NCI-H774 (cell line): ENCODE results near the gene ANKS1B.
A peak's percentile ranks its signal among the peaks of the same experiment; 100 is the strongest.
"Not testable (repeated sequence)": the region's sequence is repeated elsewhere in the genome, so short reads cannot be mapped to it uniquely, and the experiment has no call there.

Source experiments
- DNase-seq: peaks from one replicate; lab custom pipeline; 2025; lab: John Stamatoyannopoulos, UW

ANKS1B gene

DNA sequence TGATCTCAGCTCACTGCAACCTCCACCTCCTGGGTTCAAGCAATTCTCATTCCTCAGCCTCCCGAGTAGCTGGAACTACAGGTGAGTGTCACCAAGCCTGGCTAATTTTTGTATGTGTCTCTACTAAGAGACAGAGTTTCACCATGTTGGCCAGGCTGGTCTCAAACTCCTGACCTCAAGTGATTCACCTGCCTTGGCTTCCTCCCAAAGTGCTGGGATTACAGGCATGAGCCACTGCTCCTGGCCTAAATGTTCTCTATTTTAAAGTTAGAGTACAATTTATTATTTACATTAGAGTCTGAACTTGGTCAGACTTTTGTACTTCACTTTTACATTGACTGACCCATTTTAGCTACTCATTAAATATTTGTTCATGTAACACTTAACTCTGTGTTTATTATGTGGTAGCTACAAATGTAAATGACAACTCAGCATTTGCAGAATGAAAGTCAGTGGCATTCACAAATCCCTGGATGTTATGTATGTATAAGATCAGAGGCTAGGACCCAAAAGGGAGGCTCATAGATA, 930.1 kb downstream of the ANKS1B start:
- DNase-seq, result peak; percentile 25

DNA sequence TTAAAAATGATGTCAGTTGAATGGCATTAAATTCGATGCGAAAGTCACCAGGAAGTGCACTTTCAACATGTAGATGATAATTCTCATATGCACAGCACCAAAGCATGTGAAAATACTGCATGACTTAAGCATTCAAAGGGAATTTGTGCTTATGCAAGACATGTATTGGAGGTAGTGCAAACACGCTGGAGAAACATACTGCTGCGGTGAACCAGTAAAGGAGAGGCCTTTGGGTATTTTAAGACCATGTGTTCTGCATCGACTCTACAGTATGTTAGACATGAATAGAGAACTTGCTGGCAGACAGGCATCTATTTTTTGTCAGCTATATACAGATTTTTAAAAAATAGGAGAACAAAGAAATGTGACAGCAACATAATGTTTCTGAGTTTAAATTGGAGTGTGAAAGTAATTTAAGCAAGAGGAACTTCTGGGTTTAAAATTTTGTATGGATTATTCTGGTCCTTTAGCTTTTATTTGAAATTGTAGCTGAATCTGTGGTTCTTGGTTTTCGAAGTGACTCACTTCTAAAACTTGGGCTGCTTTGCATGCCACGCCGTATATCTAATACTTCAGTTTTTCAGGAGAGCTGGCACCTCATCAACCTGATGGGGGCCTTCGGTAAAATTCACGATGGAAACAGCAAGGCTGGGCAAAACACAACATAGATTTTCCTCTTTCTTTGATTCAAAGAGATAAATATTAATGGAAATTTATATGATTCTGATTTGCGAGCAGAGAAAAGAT, 930.9 kb downstream of the ANKS1B start:
- DNase-seq, result no peak

DNA sequence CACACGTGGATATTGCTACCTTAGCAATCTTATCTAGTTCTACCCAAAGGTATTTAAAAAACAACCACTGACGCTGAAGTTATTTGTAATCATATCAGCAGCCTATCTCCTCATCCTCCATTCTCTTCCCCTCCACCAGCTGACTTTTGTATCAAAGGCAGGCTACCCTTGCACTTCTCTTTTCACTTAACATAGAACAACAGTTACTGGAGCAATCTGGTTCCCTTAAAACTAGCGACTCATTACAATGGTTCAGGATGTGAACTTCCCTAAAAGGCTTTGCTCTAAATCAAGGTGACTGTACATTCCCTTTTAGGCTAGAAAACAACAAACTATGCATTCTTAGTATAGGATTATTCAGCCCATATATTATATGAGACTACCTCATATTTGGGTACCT, 935.0 kb downstream of the ANKS1B start:
- no peak for DNase-seq

DNA sequence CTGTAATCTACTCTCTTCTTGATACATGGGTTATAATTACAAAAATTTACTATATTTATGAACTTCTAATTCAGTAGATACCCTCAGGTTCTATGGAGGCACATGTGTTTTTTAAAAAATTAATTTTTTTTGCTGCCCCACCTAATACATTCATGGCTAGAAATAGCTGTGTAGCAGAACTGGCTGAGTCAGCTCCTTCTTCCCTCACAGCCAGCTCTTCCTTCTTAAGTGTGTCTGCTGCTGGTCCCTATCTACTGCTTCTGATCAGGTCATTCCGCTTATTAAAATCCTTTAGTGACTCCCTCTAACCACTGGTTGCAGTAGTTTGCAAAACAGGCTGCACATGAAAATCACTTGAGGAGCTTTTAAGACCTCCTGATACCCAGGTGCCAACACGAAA, 939.6 kb downstream of the ANKS1B start:
- DNase-seq, result no peak

DNA sequence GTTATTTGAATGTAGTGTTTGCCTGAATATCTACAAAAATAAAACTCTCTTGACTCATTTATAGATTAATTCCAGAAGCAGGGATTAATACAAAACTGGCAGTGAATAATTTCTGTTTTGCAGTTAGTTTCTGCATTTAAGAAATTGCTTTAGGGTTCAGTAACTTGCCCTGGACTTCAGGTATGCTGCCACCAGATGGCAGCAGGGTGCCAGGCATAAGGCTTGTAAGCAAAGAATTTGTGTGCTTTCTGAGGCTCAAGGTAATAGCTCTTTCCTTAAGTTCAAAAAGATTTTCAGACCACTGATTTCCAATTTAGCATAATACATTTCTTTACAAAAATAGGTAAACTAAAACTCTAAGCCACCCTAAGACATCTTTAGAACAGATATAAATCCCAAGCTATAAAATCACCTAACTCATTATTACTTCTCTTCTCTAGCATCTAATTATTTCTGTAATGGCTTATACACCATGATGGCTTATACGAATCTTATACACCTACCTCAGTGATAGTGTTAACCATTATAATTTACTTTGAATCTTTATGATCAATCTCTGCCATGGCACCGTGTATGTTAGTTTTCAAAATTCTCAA, 941.3 kb downstream of the ANKS1B start:
- DNase-seq, result peak; percentile 48

DNA sequence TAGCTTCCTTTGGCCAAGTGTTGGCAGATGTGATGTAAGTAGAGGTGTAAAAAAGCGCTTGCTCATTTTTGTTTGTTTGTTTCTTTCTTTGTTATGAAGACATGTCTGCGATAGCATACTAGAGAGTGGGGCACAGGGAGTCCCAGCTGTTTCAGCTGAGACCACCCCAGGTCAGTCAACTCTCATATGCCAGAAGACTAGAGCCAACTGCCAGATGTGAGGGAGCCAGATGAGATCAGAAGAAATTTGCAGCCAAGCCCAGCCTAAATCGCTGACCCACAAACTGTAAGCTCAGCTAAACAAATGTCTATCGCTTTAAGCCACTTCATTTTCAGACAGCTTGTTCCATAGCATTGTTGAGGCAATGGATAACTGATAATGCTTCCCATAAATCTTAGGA, 942.5 kb downstream of the ANKS1B start:
- no peak for DNase-seq

DNA sequence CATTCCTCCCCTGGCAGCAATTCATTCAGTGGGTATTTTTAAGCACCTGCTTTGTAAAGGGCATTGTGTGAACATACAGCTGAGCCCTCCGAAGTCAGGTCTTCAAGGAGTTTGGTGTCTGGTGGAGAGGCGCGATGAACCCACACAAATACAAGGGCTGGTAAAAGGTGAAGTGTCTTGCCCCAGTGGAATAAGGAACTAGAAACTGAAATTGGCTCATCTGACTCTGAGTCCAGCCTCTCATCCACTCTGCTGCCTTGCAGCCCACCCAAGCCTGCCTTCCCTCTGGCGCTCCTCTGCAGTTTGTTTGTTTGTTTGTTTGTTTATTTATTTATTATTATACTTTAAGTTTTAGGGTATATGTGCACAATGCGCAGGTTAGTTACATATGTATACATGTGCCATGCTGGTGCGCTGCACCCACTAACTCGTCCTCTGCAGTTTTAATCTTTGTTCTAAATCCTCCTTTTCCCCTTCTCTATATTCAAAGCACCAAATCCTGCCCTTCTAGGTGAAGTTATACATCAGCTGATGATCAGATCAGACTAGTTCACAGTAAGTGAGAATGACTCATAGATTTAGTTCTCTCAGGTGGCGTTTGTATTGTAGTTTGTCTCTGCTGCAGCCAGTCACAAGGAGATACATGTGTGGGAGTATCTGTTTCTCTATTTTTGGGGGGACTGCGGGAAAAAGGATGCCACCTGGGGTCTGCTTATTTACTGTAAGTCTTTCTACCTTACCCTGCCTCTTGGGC, 945.2 kb downstream of the ANKS1B start:
- no peak for DNase-seq

DNA sequence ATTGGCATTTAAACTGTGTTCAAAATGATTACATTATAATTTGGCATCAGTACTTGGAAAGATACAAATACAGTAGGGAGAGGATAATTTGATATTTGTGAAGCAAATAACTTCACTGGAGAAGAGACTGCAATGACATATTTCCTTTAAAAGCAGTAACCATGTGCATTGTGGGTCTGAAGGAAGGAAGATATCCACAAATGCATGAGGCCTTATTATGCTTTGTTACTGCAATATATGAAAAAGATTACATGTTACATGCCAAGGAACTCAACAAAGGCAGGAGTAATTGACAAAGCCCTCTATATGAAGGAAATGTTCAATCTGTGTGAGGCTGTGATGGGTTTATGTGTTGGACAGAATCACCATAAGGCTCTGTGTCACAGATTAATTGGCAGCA, 948.2 kb downstream of the ANKS1B start:
- DNase-seq, result no peak

DNA sequence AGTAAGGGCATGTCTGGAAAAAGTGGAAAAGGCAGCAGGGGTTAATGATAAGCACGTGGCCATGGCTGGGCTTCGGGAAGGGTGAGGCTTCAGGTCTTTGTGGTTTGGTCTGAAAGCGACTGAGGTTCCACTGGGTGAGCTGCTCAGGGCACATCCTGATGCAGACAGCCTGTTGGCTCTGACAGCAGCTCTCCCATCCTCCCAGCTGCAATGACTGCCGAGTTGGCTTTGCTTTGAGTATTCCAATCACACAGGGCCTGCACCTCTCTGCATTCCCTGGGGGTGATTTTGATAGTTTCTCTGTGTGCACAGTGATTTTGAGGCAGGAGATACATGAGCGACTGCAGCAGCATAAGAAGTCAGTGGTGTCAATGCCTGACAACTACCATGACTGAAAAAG, 948.9 kb downstream of the ANKS1B start:
- DNase-seq, result no peak

DNA sequence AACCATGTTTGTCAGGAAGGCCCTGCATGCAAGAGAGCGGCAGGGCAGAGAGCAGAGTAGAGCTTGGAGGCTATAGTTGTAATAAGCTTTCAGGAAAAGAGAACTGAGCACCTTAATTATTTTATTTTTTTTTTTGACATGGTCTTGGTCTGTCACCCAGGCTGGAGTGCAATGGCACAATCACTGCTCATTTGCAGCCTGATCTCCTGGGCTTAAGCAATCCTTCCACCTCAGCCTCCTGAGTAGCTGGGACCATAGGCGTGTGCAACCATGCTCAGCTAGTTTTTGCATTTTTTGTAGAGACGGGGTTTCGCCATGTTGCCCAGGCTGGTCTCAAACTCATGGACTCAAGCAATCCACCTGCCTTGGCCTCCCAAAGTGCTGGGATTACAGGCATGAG, 950.5 kb downstream of the ANKS1B start:
- not testable (repeated sequence) for DNase-seq

DNA sequence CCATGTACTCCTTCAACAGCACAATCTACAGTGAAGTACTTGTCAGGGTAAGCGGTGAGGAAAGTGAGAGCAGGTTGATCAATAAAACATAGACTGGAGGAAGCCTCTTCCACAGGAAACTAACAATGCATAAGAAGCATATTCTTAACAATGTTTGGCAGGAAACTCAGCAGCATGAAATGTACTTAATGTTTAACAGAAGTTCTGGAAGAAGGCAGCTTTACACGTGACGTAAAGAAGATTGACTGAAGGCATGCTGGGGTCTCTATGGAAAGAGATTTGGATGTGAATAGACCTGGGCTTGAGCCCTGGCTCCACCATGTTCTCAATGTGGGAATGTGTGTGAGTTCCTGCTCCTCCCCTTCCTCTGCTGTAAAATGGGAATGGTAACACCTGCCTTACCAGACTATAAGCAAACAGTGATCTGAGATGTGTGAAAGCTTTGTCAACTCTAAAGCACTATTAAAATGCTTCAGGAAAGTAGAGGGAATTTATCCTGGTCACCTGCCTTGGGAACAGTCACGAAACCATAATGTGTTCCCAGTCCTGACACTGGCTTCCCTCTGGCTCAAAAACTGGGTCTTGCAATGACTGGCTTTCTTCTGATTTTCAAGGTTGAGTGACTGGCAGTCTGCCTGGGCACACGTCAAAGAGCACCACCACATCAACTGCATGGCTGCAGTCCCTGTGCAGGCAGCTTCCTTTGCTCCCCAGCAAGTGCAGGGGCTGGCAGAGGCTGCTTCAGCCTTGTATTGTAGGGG, 955.0 kb downstream of the ANKS1B start:
- peak; percentile 88 for DNase-seq

DNA sequence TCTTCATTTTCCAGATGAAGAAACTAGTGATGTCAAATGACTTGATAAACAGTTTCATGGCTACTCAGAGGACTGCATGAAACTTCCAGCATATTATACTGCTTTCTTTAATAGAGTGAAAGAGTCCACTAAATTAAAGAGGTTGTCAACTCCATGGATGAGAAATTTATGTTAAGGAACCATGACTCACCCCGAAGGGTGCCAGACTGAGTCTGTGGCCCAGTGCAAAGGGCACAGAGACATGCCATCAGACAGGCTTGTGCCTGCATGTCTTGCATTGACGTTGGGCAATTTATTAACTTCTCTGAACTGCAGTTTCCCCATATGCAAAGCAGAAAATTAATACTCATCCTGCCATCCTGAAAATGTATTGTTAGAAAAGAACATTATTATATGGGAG, 957.3 kb downstream of the ANKS1B start:
- no peak for DNase-seq

DNA sequence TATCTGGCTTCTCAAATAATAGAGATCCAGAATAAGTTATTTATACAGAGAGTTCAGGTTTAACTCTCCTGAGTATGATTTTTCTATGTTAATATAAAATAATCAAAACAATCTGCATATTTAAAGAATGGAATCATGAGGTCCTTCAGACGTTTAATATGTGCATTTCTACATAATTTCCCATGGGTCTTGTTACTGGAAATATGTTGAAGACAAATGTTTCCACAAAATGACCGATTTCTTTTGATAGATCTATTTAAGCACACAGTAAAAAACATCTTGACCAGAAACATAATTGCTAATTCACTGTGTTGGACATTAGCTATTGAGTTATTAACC, 957.7 kb downstream of the ANKS1B start:
- DNase-seq, result no peak

DNA sequence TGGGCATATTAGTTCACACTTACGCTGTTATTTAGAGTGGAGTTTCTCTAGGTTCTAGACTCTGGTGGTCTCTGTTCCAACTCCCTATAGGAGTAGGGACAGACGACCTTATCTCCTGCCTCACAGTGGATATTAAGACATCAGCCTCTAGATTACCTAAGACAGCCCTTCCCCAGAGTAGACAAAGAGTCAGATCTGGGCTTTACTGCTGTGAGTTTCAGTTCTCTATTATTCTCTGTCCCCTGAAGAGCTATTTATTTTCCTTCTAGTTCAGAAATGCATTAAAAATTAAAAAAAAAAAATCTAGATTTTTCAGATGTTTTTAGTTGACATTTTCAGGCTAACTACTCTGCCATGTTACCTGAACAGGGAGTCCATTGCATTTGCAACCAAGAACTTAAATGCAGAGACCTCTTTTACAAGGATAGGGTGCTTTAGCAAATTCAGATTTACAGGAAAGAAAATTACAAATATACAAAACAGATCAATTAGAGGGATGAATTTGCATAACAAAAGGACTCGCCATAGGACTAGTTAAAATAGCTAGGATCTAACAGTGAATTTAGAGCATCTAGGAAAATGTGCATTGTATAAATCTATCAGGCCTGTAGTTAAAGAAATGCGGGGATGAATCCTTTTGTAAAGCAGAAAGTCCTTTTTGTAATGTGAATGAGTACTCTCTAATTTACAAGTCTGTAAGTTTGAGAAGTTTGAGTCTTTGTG, 958.2 kb downstream of the ANKS1B start:
- no peak for DNase-seq

DNA sequence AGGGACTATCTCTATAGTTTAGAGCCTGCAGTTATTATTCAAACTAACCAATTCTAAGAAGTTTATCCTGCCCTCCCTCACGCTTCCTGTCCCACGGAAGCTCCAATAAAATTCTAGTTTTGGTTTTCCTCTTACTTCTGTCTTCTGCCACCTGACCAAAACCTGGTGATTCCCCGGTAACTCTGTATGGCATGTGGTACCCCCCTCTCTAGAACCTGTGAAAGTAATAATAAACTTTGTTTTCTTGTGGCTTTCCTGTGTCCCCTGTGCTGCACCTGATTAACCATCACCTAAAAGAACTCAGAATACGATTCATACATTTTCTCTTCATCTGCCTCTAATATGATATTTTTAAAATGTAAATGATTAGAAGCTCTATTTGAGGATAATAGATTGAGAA, 959.9 kb downstream of the ANKS1B start:
- DNase-seq, result no peak

DNA sequence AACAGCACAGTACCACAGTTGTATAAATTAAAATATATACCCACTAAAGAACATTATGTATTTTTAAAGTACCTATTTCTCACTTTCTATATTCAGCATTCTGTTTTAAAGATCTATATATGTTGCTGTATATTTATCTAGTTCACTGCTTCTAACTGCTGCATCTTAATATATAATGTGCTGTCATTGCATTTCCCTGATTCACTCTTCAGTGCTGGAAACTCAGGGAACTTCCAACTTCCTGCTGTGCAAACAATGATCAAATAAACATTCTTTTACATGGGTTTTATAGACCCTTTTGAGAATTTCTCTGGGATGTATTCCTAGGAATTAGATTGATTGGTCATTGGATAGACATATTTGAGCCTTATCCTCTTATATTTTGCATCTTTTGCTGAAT, 960.5 kb downstream of the ANKS1B start:
- no peak for DNase-seq

DNA sequence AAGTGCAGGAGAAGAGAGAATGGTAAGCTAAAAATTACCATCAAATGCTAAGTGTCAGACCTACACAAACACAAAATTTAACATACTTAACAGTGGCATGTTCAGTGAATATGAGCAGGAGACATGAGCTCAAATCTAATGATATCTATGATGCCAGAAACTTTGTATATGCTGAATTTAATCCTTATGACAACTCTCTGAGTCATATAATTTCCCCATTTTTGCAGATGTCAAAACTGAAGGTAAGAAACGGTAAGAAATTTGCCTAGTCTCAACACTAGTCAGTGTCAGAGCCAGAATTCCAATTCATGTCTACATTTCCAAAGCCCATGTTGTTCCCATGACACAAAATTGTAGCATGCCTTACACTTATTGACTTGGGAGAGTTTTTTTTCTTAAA, 963.9 kb downstream of the ANKS1B start:
- no peak for DNase-seq

DNA sequence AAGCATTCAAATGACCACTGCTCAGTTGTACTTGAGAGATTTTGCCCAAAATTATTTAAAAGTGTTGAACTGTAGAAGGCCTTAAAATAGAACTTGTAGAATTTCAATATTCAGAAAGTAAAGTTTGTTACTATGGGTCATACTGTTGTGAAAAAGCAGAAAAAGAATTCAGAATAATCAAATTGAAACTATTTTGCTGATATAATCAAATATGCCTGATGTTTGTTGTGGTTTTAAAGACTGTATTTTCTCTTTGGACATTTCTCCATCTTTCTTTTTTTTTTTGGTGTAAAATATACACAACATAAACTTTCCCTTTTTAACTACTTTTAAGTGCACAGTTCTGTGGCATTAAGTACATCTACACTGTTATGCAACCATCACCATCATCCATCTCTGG, 964.9 kb downstream of the ANKS1B start:
- no peak for DNase-seq

DNA sequence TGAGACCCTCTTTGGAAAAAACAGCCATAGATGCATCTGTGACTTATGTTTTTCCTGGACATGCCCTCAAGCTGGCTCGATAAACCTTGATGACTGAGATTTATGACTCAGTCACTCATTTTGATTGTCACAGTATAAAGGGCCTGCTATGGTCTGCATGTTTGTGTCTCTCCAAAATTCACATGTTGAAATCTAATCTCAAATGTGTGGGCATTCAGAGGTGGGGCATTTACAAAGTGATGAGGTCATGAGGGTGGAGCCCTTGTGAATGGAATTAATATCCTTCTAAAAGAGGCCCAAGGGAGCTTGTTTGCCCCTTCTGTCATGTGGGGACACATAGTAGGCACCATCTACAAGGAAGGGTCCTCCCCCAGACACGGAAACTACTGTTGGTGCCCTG, 966.8 kb downstream of the ANKS1B start:
- no peak for DNase-seq

DNA sequence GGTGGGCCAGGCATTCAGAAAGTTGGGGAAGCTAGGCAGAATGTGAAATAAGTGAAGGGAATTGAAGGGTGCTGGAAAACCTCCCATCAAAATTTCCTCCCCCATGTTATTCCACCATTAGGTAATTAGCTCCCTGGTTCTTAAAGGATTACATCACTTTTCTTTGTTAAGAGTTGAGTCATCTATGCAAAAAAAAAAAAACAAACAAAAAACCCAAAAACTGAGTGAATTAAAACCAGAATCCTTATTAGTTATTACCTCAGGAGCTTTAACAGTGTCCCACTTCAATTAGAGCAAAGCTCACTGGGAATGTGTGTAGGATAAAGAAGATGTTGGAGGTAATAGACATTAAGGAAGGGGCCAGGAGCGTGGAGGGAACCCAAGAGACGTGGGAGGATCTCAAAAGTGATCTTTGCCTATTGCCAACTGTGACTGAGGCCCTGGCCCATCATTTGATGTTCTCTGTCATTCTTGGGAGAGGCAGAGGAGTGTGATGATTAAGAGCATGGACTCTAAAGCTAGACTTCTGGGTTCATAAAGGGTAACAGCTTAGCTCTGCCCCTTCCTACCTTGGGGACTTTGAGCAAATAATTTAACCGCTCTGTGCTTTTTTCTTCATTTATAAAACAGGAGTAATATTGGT, 975.0 kb downstream of the ANKS1B start:
- DNase-seq, result no peak

DNA sequence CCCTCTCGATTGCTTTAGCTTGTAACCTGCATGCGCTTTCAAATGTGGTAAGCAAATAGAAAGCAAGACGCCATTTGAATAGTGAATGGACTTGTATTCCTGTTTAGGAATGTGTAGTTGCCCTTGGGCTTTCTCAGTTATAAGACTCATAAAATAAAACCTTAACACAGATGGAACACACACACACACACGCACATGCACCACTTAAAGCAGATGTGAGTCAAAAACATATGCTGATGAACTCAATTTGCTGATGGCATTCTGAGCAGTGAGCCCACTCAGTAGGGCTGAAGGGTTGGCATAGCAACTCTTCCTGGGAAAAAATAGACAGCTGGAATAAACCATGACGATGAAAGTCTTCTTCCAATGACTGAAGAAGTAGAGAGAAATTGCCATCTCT, 979.1 kb downstream of the ANKS1B start:
- DNase-seq, result no peak
